PC-9 (cell line): Measurements from ENCODE around the gene RAP1GAP2. TPM values are rescaled to one million over a fixed set of nuclear protein-coding genes. Genes with fewer than 3 reads are reported as not detected.

ENCODE experiments used
- BruUV-seq: library from RNA; stranded (reverse); fragments of 400-500 nt; replicated peaks from 2 replicates; lab custom pipeline; 2021; lab: Mats Ljungman, UMichigan
- CTCF ChIA-PET: fragments of 300-600 bp; sonication (Branson Sonifier 250); formaldehyde crosslinking; loops from one replicate; lab custom pipeline; 2022; ENCODE audit warnings: antibody characterized with exemption; lab: Charles Lee
- POLR2A ChIA-PET: fragments of 300-600 bp; sonication (Branson Sonifier 250); formaldehyde crosslinking; loops from one replicate; lab custom pipeline; 2022; ENCODE audit warnings: antibody characterized with exemption; ENCODE audit not compliant: unreplicated experiment; lab: Charles Lee
- DNase-seq, 2 experiments: peaks; one replicate each; pipeline versions ENCODE4 v3.0.0 to v3.0.0-alpha.2; 2015 to 2022; ENCODE audit warnings: mixed read lengths in 1 of 2
- H2AFZ ChIP-seq: fragments of 200-600 bp; sonication (generic); 2 replicates; pipeline ENCODE4 v1.8.1; 2017; ENCODE audit warnings: antibody characterized with exemption
- H3F3A ChIP-seq: fragments of 200-600 bp; sonication (generic); 2 replicates; pipeline ENCODE4 v1.8.1; 2017; ENCODE audit warnings: antibody characterized with exemption, mild to moderate bottlenecking, low read depth; ENCODE audit not compliant: insufficient read depth
- H3K27ac ChIP-seq: fragments of 200-600 bp; sonication (generic); 2 replicates; pipeline ENCODE4 v1.6.1; 2016; ENCODE audit warnings: mixed run types
- H3K27me3 ChIP-seq: fragments of 200-600 bp; sonication (generic); 2 replicates; pipeline ENCODE4 v1.6.1; 2016; ENCODE audit warnings: low read depth, mixed run types; ENCODE audit not compliant: insufficient read depth
- H3K36me3 ChIP-seq: fragments of 200-600 bp; sonication (generic); 2 replicates; pipeline ENCODE4 v1.6.1; 2016; ENCODE audit warnings: low read depth, mixed run types
- H3K4me1 ChIP-seq: fragments of 200-600 bp; sonication (generic); replicated peaks from 2 replicates; pipeline ENCODE4 v1.6.1; 2016; ENCODE audit warnings: mixed run types; ENCODE audit not compliant: insufficient read depth
- H3K4me2 ChIP-seq: fragments of 200-600 bp; sonication (generic); 2 replicates; pipeline ENCODE4 v1.6.1; 2017; ENCODE audit warnings: mixed run types
- H3K4me3 ChIP-seq: fragments of 200-600 bp; sonication (generic); 2 replicates; pipeline ENCODE4 v1.6.1; 2016; ENCODE audit warnings: mixed run types
- H3K79me2 ChIP-seq: fragments of 200-600 bp; sonication (generic); 2 replicates; pipeline ENCODE4 v1.6.1; 2017; ENCODE audit warnings: low read depth, mixed run types
- H3K9me2 ChIP-seq: fragments of 200-600 bp; sonication (generic); 2 replicates; pipeline ENCODE4 v1.8.1; 2017; ENCODE audit warnings: mild to moderate bottlenecking; ENCODE audit not compliant: insufficient read depth
- H3K9me3 ChIP-seq: fragments of 200-600 bp; sonication (generic); 2 replicates; pipeline ENCODE4 v1.8.1; 2016; ENCODE audit warnings: low read depth; ENCODE audit not compliant: insufficient read depth
- H4K20me1 ChIP-seq: fragments of 200-600 bp; sonication (generic); 2 replicates; pipeline ENCODE4 v1.8.1; 2017; ENCODE audit not compliant: insufficient read depth
- EZH2 ChIP-seq: fragments of 200-600 bp; sonication (generic); IDR thresholded peaks from 2 replicates; pipeline ENCODE4 v1.8.0; 2017; ENCODE audit warnings: antibody characterized with exemption, low read depth
- intact Hi-C: fragments of 100-400 bp; cut with micrococcal nuclease; formaldehyde crosslinking; loops from one replicate; pipeline ENCODE4 v1.10.0; 2022; ENCODE audit not compliant: unreplicated experiment
- total RNA-seq: library from RNA; stranded (reverse); gene quantifications from 2 replicates; pipeline ENCODE4 v1.2.3, GENCODE V29; 2021
- TF ChIP-seq, protein P1 (sequence below): fragments of 200-600 bp; sonication (generic); conservative IDR thresholded peaks from 2 replicates; pipeline ENCODE4 v1.6.1; 2017; ENCODE audit warnings: mixed run types, antibody characterized with exemption, mild to moderate bottlenecking, moderate library complexity

Gene RAP1GAP2
- total RNA-seq, 1 experiment from 2014 or later, result 10.1 TPM

DNA sequence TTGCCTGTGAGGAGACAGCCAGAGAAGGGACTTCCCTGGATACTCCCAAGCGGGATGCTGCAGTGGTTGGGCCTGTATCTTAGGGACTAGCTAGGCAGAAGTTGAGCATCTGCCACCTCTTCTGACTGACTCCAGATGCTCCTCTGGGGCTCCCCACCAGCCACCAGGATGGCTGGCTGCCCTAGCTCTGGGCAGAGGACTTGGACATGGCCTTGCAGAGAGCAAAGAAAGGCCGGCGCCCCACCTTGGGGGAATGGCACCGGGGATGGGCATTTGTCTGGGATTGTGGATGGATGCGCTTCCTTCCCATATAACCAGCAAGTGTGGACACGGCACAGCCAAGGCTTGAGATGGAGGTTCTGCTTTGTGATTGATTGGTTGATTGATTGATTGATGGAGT lies 198.2 kb downstream of the RAP1GAP2 start:
- Histone ChIP-seq H4K20me1 (no peaks in the 10 kb centered on the region; the same call in 1 of the 2 replicates), H3K4me3 (no peak overlapping the region), H3K9me3 (no peaks in the 10 kb centered on the region), H3K4me1 (no peaks in the 10 kb centered on the region; the same call in 1 of the 2 replicates), H3F3A (peaks cover 4% of the 10 kb centered on the region; the same call in 1 of the 2 replicates), H3K27me3 (no peaks in the 10 kb centered on the region), H3K9me2 (no peaks in the 10 kb centered on the region), H3K36me3 (peaks cover 8% of the 10 kb centered on the region; the same call in 1 of the 2 replicates), H3K79me2 (no peaks in the 10 kb centered on the region), H2AFZ (no peak overlapping the region), H3K4me2 (no peak overlapping the region), H3K27ac (no peak overlapping the region)
- ChIA-PET POLR2A (no interaction called here), CTCF (no interaction called here)
- BruUV-seq, result no TSS peak
- intact Hi-C loops, result no loop called here
- no peak for DNase-seq
- TF ChIP-seq EZH2, result no peak
- TF ChIP-seq, protein P1, sequence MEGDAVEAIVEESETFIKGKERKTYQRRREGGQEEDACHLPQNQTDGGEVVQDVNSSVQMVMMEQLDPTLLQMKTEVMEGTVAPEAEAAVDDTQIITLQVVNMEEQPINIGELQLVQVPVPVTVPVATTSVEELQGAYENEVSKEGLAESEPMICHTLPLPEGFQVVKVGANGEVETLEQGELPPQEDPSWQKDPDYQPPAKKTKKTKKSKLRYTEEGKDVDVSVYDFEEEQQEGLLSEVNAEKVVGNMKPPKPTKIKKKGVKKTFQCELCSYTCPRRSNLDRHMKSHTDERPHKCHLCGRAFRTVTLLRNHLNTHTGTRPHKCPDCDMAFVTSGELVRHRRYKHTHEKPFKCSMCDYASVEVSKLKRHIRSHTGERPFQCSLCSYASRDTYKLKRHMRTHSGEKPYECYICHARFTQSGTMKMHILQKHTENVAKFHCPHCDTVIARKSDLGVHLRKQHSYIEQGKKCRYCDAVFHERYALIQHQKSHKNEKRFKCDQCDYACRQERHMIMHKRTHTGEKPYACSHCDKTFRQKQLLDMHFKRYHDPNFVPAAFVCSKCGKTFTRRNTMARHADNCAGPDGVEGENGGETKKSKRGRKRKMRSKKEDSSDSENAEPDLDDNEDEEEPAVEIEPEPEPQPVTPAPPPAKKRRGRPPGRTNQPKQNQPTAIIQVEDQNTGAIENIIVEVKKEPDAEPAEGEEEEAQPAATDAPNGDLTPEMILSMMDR, result no peak

DNA sequence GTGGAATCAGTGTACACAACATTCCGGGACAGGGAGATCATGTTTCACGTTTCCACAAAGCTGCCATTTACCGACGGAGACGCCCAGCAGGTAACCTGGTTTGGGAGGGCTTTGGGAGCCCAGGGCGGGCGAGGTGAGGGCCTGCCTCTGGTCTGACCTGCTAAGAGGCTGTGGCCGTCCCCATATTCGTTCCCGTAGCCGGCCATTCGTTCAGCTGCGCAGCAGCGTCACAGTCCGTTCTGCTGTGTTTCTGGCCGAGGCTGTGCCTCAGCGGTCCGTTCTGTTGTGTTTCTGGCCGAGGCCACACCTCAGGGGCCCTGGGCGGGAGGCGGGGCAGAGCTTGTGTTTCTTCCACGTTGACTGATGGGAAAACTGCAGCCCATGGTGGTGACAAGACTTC lies 199.1 kb downstream of the RAP1GAP2 start:
- H2AFZ ChIP-seq, result no peak overlapping the region
- BruUV-seq, result no TSS peak
- peaks cover 4% of the 10 kb centered on the region; the same call in 1 of the 2 replicates for H3F3A ChIP-seq
- no peak for DNase-seq
- H3K27ac ChIP-seq, result no peak overlapping the region
- no peak overlapping the region for H3K4me3 ChIP-seq
- H3K79me2 ChIP-seq, result no peaks in the 10 kb centered on the region
- H3K9me2 ChIP-seq, result no peaks in the 10 kb centered on the region
- TF ChIP-seq EZH2, result no peak
- TF ChIP-seq, protein P1, result no peak
- H3K27me3 ChIP-seq, result no peaks in the 10 kb centered on the region
- ChIA-PET POLR2A (no interaction called here), CTCF (no interaction called here)
- intact Hi-C loops, result no loop called here
- no peak overlapping the region for H3K4me2 ChIP-seq
- peaks cover under 1% of the 10 kb centered on the region; the same call in 1 of the 2 replicates for H3K36me3 ChIP-seq
- no peaks in the 10 kb centered on the region; the same call in 1 of the 2 replicates for H3K4me1 ChIP-seq
- H3K9me3 ChIP-seq, result no peaks in the 10 kb centered on the region
- no peaks in the 10 kb centered on the region; the same call in 1 of the 2 replicates for H4K20me1 ChIP-seq

DNA sequence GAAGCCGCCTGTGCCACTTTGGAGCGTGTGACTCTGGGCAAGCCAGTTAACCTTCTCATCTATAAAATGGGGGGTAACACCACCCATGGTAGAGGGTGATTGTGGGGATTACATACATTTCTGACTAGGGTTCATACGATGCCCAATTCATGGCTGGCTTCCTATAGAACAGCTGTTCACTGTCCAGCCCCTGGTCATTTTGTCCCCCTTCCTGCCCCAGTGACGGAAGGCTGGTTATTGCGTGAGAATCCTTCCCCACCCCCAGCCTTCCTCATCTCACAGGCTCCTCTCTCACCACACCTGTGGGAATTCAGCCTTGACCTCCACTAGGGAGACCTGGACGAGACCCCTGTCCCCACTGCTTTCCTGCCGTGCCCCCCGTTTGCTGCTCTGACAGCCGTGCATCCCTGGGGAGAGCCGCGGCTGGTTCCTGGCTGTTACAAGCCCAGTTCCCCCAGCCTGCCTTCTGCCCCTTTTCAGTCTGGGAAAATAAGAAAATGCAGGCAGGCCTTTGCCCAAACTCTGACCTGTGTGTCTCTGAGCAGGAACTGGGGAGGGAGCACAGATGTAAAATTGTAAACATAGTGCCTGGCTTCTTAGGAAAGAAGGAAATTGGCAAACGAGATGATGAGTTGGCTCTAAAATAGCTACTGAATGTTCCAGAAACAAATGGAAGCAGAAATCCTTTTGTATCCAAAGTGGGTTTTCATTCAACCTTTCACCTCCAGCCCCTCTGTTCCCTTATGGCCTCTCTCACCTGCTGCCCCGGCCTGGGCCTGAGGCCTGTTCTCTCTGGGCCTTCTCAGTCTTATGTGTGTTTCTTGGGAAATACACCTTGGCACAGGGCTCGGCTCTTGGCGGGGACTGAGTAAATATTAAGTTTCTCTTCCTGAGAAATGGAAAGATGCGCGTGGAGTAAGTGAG lies 199.9 kb downstream of the RAP1GAP2 start:
- H3K9me3 ChIP-seq, result no peaks in the 10 kb centered on the region
- ChIA-PET POLR2A (no interaction called here), CTCF (no interaction called here)
- no peaks in the 10 kb centered on the region for H3K9me2 ChIP-seq
- no peaks in the 10 kb centered on the region; the same call in 1 of the 2 replicates for H4K20me1 ChIP-seq
- H3K27me3 ChIP-seq, result no peaks in the 10 kb centered on the region
- H3K27ac ChIP-seq, result no peak overlapping the region
- no peak overlapping the region for H3K4me3 ChIP-seq
- H3K79me2 ChIP-seq, result no peaks in the 10 kb centered on the region
- intact Hi-C loops, result no loop called here
- no peaks in the 10 kb centered on the region; the same call in 1 of the 2 replicates for H3K36me3 ChIP-seq
- H2AFZ ChIP-seq, result no peak overlapping the region
- H3K4me1 ChIP-seq, result no peaks in the 10 kb centered on the region; the same call in 1 of the 2 replicates
- H3F3A ChIP-seq, result peaks cover 4% of the 10 kb centered on the region; the same call in 1 of the 2 replicates
- no peak for DNase-seq
- H3K4me2 ChIP-seq, result no peak overlapping the region
- TF ChIP-seq, protein P1, result no peak
- no peak for TF ChIP-seq EZH2
- no TSS peak for BruUV-seq
